RPMI7951 (cell line): ENCODE data around the gene PALLD. TPM values are rescaled to one million over a fixed set of nuclear protein-coding genes. Genes with fewer than 3 reads are reported as not detected.

Source experiments
- DNase-seq: peaks from one replicate; pipeline ENCODE4 v3.0.0-alpha.2; 2012; ENCODE audit warnings: low read depth
- total RNA-seq: library from RNA; depleted of rRNA; stranded (reverse); fragments of >200 nt; shearing (Covaris generic); gene quantifications from 2 replicates; pipeline ENCODE4 v1.2.3, GENCODE V29; 2014

The PALLD gene
- total RNA-seq, 1 experiment from 2014 or later = 44.5 TPM

DNA sequence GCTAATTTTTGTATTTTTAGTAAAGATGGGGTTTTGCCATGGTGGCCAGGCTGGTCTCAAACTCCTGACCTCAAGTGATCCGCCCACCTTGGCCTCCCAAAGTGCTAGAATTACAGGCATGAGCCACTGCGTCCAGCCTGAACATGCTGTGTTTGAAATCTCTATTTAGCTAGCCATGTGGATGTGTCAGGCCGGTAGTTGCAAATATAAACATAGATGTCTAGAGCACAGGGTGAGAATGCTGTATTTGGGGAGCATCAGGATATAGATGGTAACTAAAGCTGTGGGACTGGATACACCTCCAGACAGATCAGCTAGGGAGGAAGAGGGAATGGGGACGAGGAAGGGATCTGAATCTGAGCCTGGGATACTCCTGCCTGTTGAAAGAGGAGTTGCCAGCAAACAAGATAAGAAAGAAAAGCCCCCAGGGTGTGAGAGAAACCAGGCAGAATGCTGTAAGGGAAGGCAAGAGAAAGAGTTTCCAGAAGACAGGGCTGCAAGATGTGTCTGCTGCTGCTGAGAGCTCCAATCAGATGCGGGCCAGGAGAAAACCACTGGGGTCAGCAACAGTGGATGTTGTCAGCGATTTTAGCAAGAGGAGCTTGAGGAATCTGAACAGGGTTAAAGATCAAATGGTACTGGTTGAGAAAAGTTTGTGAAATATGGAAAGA is 177.4 kb downstream of the PALLD start:
- DNase-seq = no peak

DNA sequence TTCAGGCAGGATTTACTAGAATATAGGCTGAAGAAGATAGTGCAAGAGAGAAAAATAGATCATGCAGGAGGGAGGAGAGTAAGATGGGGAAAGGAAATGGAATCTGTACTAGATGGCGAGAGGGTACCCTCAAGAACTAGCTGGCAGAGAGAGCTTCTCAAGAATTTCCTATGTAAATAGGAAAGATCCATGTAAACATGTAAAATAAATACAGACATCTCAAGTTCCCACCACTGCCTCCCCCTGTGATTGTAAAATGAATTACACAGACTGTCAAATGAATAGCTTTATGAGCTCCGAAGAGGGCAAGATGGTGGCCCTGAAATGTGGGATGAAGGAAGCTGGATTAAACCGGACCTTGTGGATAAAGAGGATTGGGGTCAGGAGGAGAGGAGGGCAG is 178.0 kb downstream of the PALLD start:
- no peak for DNase-seq

DNA sequence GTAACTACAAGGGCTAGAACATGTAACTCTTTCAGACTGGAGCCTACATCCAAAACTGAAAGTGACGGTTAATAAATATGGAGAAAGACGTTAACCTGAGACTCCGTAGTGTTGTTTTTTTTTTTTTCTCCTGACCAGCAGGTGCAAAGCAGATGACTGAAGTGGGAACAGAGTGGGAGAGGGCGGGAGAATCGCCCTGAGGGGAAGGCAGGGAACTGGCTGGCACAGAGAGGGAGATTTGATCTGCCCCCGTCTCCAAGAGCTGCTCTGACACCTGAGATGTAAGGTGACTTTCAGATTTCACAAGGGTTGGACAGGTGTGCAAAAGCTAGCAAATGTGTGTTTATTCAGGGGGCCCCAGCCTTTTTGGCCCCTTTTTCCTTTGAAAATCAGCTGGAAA is 180.2 kb downstream of the PALLD start:
- no peak for DNase-seq

DNA sequence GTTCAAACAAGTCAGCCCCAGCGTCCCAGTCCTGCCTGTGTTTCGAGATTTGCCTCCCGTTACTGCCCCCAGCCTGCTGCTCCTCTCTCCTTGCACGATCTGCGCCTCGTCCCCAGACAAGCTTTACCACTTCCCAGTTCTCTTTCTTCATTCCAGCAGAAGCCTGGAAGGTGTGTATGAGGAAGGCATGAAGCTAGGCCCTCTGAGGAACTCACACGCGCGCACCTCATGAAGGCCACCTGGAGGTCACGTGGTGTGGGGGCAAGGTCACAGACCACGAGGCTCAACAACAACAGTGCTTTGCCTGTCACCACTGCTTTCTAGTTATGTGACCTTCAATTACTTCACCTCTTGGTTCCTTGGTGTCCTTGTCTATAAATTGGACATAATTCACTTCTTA is 181.0 kb downstream of the PALLD start:
- no peak for DNase-seq

DNA sequence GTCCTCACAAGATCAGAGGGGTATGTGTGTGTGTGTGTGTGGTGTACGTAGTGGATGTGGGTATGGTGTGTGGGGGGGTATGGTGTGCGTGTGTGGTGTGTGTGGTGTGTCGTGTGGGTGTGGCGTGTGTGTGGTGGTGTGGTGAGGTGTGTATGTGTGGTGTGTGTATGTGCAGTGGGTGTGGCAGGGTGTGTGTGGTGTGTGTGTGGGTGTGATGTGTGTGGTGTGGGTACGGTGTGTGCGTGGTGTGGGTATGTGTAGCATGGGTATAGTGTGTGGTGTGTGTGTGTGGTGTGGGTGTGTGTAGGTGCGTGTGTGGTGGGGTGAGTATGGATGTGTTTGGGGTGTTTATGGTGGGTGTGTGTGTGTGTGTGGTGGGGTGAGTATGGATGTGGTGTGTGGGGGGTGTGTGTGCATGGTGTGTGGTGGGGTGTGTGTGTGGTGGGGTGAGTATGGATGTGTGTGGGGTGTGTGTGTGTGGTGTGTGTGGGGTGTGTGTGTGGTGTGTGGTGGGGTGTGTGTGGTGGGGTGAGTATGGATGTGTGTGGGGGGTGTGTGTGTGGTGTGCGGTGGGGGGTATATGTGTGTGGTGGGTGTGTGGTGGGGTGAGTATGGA is 182.0 kb downstream of the PALLD start:
- DNase-seq = no peak

DNA sequence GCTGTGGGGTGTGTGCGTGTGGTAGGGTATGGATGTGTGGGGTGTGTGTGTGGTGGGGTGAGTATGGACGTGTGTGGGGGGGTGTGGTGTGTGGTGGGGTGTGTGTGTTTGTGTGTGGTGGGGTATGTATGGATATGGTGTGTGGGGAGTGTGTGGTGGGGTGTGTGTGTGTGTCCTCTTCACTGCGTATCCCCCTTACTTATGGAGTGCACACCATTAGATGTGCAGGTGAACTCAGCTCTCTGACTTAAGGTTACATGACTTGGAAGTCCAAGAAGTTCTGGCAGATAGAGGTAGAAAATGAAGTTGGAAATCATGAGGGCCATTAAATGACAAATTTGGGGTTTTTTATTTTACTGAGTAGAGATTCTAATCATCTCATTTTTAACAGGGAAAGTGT is 182.5 kb downstream of the PALLD start:
- DNase-seq = no peak

DNA sequence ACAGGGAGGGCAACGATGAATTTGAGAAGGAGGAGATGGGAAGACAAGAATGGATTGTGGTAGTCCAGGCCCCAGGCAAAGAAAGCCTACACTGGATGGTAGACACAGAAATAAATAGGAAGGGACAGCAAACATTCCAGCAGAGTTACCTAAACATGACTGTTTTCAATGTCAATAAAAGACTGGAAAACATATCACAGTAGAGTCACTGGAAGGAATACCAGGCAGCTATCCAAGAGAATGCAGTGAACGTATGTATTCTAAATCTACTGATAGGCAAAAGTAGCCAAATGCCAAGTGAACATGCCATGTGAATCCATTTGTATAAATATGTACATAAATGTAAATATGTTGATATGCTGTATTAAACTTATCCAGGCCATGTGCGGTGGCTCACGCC is 183.0 kb downstream of the PALLD start:
- DNase-seq = no peak

DNA sequence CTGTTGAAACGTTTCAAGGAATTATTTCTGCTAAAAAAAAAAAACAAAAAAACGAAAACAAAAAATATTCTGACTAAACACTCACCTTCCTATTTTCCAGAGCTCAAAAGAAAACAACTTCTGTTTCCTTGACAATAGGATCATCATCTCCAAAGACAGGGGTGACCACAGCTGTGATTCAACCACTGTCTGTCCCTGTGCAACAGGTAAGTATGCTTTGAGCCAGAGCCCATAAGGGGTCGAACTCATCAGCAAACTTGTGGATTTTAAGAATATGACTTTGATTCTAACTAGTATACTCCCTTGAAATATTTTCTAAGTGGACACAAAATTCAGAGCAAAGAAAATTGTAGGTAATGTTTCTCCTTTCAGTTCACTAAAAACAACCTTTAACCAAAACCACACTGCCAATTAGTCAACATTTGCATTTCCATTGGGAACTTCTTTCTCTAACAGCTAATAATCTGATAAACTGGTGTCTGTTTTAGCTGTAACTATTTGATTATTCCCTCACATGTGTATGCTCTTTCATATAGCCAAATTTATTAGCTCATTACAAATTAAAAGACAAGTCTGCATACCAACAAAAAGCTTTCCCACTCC is 186.1 kb downstream of the PALLD start:
- no peak for DNase-seq

DNA sequence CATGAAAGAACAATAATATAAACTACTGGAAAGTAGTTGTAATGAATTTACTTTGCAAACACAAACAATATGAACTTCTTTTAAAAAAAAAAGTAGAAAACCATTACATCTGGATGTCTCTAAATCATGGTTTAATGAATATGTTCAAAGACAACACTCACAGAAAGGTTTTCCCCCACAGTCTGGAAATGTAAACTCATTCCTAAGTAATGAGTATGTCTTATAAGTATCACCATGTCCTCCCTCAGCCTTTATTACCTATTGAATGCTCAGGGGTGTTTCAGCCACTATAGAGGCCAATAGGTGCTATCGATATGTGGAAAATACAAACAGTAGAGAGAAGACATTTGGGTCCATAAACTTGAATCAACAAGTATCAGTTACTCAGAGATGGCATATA is 186.7 kb downstream of the PALLD start:
- no peak for DNase-seq

DNA sequence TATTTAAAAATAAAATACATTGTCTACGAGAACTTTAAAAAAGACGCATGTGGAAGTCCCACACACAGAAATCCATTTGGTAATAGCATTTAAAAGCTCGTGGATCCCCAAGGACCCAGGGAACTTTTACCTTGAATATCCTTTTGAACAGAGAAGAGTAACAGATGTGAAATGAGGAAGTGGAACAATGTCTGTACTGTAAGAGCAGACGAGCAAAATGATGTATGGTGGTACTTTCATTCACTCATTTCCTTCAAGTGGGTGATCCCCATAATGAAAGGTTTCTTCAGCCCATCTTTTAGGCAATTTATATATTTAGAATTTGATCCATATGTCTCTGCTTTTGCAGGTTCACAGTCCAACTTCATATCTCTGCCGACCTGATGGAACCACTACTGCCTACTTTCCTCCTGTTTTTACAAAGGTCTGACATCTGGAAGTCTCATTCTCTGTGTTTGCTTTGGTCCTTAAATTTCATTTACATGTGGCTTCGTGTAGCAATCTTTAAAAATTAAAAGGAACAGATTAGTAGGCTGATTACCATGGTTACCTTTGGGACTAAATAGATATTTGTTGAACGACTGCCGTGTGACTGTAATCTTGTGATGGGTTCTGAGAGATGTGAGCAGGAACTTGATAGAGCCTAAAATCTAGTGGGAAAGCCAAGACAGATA is 188.4 kb downstream of the PALLD start:
- no peak for DNase-seq

DNA sequence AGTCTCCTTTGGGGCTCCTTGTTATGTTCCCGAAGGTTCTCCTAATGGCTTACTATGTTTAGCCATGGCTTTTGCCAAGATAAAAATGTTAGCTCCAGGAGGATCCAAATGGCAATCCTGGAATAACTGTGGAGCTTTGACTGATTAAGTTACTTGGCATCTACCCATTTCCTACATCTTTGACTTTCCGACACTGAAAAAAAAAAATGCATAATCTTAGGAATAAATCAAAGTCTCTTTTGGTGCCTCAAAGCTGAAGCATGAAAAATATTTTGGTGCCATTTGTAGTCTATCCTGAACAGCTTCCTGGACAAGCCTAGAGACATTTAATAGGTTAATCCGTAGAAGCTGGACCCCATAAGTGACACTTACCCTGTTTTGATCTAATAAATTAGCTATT is 191.7 kb downstream of the PALLD start:
- DNase-seq = no peak

DNA sequence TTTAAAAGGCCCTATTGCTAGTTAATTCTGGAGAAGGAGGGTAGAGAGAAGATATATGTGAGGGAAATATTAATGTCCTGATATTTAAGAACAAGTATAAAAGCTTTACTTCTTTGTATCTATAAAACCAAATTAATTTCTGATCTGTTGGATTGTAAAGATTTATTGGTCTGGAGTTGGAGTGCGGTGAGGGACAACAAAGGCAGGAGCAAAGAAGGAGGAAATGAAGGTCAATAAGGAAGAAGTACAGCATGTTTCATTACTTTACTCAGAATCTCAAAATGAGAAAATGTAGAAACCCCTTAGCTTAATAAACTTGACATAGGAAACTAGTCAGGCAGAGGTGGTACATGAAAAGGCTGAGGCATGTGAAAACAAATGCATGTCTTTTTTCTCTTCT is 192.9 kb downstream of the PALLD start:
- no peak for DNase-seq

DNA sequence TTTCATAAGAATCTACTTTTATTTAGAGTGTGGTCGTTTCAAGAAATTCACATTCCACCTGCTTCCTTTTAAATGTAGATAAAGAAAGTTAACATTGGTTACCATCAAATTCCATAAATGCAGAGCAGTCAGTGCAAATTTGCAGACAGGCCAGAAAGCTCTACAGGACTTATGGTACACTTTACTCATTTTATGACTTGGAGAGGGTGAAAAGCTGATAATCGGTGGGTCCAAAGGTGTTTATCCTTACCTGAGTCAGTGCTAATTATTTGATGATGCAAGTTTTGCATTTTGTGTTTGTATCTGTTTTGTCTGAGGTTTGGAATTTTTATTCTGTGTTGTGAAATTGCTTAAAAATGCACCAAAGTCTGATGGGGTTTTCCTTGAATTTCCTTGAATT is 193.3 kb downstream of the PALLD start:
- DNase-seq = no peak

DNA sequence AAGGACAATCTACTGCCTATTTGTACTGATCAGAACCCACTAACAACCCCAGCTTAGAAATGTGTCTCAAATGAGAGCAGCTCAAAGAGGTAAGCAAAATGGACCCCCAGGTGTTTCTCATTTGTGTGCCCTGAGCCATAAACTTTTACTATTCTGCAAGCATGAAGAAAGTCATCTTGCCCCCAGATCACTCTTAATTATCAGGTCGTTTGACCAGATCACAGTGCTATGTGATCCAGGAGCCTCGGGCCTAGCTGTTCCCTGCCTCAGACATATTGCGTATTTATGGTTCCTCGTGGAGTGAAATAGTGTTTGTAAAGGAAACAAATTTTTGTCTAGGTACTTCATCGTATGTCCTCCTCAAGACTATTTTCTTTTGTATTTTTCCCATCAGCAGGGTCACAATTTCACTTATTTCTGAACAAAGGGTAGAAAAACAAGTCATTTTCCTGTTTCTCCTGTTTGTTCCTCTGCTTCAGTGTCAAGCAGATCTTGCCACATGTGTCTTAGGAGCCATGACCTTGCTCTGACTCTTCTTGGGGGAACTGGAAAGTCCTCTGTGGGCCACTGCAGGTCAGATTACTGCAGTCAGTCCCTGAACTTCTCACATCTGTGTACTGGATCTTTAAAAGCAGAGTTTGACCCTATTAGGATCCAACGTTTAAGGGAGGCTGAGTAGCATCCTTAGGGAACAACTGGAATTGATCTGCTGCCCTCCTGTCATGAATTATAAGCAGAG is 194.9 kb downstream of the PALLD start:
- DNase-seq = no peak

DNA sequence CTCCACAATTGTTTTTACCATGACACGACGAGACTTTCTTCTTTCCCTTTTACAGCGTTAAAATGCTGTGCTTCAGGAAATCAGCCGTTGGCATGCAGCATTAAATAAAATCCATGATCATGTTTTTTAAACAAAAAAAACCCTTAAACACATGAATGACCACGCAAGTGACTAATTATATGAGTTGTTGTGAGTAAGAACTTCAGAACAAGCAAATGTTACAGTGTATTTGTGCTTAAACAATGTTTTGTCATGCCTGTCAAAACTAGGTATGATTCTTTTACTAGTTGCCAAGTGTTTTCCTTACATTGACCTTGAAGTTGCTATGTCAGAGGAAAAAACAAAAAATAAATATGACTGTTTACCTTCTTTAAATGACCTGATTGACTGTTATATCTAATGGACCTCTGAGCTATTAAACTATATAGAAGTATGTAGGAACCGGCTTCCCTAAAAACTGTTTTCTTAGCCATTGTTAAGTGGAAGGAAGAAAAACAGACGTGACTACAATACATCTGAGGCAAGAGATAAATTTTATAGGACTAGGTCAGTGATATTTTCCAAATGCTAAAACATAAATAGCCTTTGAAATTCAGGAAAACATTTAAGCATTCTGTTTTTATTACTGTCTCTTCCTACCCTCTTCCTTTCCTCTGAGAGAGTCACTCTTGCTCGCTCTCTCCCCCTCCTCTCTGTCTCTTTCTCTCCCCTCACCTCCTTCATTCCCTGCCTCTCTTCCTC is 197.1 kb downstream of the PALLD start:
- no peak for DNase-seq

DNA sequence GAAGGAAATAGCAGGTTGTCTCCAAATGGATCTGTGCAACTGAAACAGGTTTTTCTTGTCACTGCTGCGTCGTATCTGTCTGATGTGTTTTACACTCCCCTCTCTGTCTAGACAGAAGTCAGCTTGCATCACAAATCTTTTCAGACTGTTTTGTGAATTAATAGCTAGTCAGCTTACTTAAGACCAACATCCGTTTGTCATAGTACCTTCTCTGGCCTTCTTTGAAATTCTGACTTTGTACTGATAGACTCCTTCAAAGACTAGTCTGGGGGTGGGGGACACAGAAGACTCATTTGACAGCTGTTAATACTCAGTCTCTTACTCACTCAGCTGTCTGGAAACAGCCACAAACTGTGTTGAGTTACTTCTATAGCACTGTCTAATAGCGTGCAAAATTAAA is 197.8 kb downstream of the PALLD start:
- peak; percentile 76 for DNase-seq

DNA sequence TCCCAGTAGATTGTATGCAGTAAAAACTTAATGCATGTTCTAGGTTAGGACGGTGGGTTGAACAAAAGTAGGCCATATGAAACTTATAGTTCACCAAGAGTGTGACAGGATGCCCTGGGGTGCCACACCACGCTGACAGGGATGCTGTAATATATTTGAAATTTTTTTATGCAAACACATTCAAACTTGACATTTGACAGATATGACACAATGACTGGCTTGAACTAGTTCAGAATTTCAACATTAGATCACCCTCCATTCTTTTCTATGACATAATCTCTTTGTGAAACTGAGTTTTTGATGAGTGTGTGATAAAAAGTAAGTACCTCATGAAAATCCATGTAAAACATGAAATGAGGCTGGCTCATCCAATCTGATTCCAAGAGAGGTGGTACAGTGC is 198.4 kb downstream of the PALLD start:
- DNase-seq = no peak

DNA sequence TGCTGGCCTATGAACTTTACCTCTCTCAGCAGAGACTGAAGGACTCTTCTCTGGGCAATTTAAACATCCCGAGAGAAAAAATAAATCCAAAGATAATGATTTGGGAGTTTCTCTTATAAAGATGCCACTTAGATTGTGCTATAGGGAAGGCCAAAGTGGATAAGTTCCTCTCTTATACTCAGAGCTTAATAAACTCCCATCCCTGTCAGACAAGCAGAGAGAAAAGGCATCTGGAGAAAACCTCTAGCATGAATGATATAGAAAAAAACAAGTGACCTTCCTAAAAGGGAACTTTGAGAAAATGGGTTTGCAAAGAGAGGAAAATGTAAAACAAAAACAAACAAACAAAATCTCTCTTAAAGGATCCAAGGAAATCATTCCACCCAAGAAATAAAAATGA is 199.4 kb downstream of the PALLD start:
- no peak for DNase-seq

DNA sequence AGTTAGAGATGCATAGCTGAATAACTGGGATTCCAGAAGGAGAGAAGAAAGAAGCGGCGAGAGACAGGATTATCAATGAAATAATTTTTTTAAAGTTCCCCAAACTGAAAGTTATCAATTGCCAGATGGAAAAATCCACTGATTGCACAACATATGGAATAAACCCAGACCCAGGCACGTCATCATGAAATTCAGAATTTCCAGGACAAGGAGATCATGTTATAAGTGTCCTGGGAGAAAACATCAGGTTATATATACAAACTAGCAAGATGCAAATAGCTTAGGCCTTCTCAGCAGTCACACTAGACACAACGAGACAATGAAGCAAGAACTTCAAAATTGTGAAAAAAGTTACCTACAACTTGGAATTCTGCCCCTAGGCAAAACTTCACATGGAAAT is 200.0 kb downstream of the PALLD start:
- no peak for DNase-seq

DNA sequence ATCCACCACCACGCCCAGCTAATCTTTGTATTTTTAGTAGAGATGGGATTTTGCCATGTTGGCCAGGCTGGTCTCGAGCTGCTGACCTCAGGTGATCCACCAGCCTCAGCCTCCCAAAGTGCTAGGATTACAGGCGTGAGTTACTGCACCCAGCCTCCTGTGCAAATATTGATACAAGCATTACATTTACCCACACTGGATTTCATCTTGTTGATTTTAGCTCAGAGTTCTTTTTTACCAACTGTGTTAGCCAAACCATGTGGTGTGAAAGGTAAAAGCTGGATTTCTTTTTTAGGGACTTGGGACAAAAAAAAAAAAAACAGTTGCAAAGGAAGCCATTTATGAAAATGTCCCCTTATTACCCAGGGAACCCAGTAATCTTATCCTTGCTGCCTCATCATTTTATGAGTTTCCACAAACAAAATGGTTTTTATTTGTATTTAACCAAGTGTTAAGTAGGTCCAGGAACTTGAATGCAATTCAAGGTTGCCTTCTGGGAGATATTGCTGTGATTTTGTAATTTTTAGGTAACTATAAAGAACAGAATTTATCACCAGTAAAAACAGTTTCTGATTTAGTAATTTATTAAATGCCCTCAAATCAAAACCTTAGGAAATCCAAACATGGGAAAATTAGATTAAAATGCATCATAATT is 202.5 kb downstream of the PALLD start:
- no peak for DNase-seq

DNA sequence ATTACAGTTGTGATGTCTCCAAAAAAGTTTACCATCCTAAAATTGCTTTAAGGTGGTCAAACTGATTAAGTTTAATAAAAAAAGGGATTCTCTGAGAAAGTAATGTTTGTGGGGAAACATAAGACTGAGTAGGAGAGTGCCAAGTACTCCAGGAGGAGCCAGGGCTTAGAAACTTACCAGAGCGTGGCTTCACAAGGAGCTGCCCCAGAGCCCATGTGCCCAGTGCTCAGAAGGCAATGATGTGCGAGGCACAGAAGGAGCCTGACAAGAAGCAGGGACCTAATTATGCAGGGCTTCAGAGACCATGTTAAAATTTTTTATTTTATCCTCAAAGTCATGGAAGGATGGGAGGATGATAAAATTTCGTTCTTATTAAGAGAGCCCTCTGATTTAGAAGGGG is 204.2 kb downstream of the PALLD start:
- DNase-seq = no peak
